GM10847 (cell line): Measurements from ENCODE around the gene SPINK9.

Experiments used
- POLR2A ChIP-seq: IDR thresholded peaks from 2 replicates; pipeline ENCODE4 v1.6.1; 2011; ENCODE audit not compliant: insufficient read length; ENCODE audit errors: extremely low read depth

The SPINK9 gene

DNA sequence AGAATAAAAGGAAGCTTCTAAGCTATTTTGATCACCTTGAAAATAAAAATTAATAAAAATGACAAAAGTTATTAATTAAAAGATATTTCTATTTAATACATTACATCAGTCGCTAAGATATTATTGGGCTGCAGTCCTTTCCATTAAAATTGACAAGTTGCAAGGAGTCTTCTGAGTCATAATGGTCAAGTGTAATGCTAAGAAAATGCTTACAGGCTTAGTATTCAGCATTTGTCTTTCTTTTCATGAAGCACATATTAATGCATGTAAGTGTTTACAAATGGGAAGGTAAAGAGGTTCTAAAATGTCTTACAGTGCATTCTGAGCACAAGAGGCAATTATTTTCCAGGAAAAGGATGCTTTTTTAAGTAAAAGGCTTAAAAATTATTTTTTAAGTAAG, 17.3 kb downstream of the SPINK9 start:
- no peak for TF ChIP-seq POLR2A

DNA sequence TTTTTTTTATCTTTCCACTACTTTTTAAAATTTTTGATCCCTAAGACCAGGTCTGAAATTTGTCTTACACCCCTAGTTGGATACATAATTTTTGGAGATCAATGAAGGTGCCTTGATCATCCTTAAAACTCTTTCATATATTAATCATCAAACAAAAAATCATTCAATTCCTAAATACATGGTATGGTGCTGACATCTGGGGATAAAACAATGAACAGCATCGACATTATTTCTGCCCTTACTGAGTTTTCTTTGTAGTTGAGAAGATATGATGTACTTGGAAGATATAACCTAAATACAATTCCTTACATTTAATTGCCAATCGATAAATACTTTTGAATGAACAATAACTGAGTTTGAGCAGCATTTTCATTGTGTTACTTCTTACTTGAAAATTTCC, 18.3 kb downstream of the SPINK9 start:
- no peak for TF ChIP-seq POLR2A

- no peak for TF ChIP-seq POLR2A
Observed at GRCh38 chr5:148364343-148364742, 29.0 kb downstream of the SPINK9 start.

DNA sequence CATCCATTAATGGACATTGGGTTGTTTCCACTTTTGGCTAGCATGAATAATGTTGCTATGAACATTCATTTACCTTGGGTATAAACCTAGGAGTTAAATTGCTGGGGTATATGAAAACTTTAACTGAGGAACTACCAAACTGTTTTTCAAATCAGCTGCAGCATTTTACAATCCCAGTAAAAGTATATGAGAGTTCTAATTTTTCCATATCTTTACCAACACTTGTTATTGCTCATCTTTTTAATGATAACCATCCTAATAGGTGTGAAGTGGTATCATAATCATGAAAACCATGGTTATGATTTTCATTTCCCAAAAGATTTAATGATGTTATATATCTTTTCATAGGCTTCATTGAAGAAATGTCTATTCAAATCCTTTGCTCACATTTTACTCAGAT, 32.9 kb downstream of the SPINK9 start:
- TF ChIP-seq POLR2A, result no peak

GRCh38 chr5:148372166-148372725, 36.9 kb downstream of the SPINK9 start:
- no peak for TF ChIP-seq POLR2A

DNA sequence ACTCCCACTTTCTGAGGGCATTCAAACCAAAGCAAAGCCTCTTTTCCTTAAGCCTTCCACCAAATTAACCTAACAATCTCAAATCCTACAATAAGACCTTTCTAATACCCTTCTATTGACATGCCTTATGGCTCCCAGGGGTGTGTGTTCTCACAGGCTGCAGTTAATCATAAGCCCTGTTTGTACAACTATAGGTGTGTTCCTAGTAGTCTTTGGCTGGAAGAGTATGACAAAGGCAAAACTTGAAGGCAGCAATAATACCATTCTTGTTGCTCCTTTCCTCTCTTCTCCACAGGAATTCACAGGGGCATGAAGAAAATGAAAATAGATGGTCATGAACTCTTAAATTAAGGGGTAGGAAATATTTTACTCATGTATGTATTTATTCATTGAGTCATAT, 37.5 kb downstream of the SPINK9 start:
- no peak for TF ChIP-seq POLR2A

- TF ChIP-seq POLR2A, result no peak
Observed at GRCh38 chr5:148374690-148375360, 39.5 kb downstream of the SPINK9 start.

- no peak for TF ChIP-seq POLR2A
Observed at GRCh38 chr5:148376198-148376597, 40.8 kb downstream of the SPINK9 start.

DNA sequence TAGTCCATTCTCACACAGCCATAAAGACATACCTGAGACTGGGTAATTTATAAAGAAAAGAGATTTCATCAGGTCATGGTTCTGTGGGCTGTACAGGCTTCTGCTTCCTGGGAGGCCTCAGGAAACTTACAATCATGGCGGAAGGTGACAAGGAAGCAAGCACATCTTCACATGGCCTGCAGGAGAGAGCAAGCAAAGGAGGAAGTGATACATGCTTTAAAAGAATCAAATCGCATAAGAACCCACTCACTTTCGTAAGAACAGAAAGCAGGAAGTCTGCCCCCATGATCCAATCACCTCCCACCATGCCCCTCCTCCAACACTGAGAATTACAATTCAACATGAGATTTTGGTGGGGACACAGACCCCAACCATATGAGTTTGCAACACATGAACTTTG, 43.3 kb downstream of the SPINK9 start:
- no peak for TF ChIP-seq POLR2A

- TF ChIP-seq POLR2A, result no peak
Observed at GRCh38 chr5:148379340-148379739, 44.0 kb downstream of the SPINK9 start.

DNA sequence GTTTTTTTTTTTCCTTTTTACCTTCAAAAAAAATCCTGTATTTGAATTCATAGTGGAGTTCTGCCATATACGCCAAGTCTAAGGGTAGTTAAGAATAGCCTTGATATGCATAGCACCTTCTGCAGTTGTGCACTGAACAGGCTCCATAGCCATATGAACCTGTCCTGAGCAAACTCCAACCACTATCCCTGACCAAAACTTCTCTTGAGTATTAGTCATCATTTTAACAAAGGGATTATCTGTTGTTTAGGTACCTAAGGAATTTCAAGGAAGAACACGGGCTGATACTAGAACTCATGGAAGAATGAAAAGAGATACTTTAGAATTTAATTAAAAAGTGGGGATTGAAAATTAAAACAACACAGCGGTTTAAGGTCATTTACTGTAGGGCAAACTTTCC, 46.5 kb downstream of the SPINK9 start:
- TF ChIP-seq POLR2A, result no peak

DNA sequence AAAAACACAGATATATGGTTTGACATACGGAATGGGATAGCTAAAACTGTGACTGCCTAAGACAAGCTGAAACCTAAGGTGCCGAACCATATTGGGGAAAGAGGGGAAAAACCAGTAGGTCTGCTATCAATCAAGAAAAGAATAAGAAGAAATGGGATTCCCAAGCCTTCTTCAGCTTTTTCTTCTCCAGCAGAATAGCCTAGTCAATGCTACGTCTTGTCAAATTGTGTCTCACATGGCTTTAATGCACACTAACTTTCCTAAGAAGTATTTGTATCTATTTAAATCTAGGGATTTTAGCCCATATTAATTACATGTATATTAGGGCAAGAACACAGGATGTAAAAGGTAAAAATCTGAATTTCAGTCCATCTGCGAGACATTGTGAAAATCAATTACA, 47.6 kb downstream of the SPINK9 start:
- no peak for TF ChIP-seq POLR2A

- peak; percentile 61 for TF ChIP-seq POLR2A
Observed at GRCh38 chr5:148383564-148384379, 48.4 kb downstream of the SPINK9 start, which contains the start of gene FBXO38. Gene FBXO38 (plus strand): TSS chr5:148383958. CDS start chr5:148394777, 10,819 bp downstream.

GRCh38 chr5:148384380-148384737, 49.0 kb downstream of the SPINK9 start:
- no peak for TF ChIP-seq POLR2A

- no peak for TF ChIP-seq POLR2A
Observed at GRCh38 chr5:148385094-148385493, 49.7 kb downstream of the SPINK9 start.

- TF ChIP-seq POLR2A, result no peak
Observed at GRCh38 chr5:148386041-148386440, 50.7 kb downstream of the SPINK9 start.

DNA sequence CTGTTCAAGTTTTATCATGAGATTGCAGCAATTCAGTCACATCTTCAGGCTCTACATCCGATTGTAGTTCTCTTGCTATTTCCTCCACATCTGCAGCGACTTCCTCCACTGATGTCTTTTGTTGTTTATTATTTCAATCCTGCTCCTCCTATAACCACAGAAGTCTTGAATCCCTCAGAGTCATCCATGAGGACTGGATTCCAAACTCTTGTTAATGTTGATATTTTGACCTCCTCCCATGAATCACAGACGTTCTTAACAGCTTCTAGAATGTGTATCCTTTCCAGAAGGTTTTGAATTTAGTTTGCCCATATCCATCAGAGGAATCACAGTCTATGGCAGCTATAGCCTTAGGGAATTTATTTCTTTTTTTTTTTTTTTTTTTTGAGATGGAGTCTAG, 52.0 kb downstream of the SPINK9 start:
- TF ChIP-seq POLR2A, result no peak

- TF ChIP-seq POLR2A, result no peak
Observed at GRCh38 chr5:148388696-148389095, 53.3 kb downstream of the SPINK9 start.
